K562 (cell line): ENCODE measurements around the gene FJX1. TPM values are rescaled to one million over a fixed set of nuclear protein-coding genes. Genes with fewer than 3 reads are reported as not detected.

Experiments
- ATAC-seq: fragments of 200-7000 bp; cut with Tn5 transposase; 3 replicates; pipeline ENCODE4 v1.9.1; 2020; ENCODE audit warnings: moderate library complexity
- BruUV-seq: library from RNA; stranded (reverse); fragments of 400-500 nt; replicated peaks from 2 replicates; lab custom pipeline; 2021; lab: Mats Ljungman, UMichigan
- CTCF ChIA-PET: fragments of 300-600 bp; formaldehyde crosslinking; extraction: SDS; loops from one replicate; lab custom pipeline; 2021; ENCODE audit warnings: low intra/inter-chr PET ratio; lab: Yijun Ruan, JAX
- POLR2A ChIA-PET: fragments of 300-600, 350-650 bp; sonication (Branson Sonifier 250); formaldehyde crosslinking; extraction: SDS; loops from one replicate; lab custom pipeline; 2021; ENCODE audit warnings: antibody characterized with exemption, inconsistent platforms; lab: Yijun Ruan, JAX
- DNase-seq, 4 experiments: peaks; one replicate each; pipeline versions ENCODE4 v3.0.0 to v3.0.0-alpha.2; 2011 to 2018; ENCODE audit warnings: low spot score in 3 of 4, mixed read lengths in 3 of 4; ENCODE audit errors: extremely low read depth in 1 of 4
- FAIRE-seq: peaks from 2 replicates; lab custom pipeline; 2011; peaks lifted over from hg19 to GRCh38; lab: Jason Lieb, UNC
- H2AFZ ChIP-seq: 2 replicates; pipeline ENCODE4 v1.6.0; 2011; ENCODE audit warnings: low read depth, low read length, control low read depth, inconsistent platforms
- H3K27ac ChIP-seq: fragments of 200-600 bp; 3 replicates; pipeline ENCODE4 v1.8.0; 2011; ENCODE audit warnings: low read depth, mild to moderate bottlenecking, control low read depth, inconsistent platforms, low read length, moderate library complexity, mixed read lengths; ENCODE audit errors: extremely low read depth
- H3K27me3 ChIP-seq, 2 experiments: fragments of 300-600 bp in 1 of 2; 2 replicates in 1 of 2; 3 replicates in 1 of 2; pipeline versions ENCODE4 v1.6.0 to v1.8.0; 2011; ENCODE audit warnings: inconsistent platforms in 2 of 2, low read length in 2 of 2, mild to moderate bottlenecking in 1 of 2, mixed read lengths in 1 of 2, moderate library complexity in 1 of 2; ENCODE audit not compliant: control insufficient read depth in 2 of 2, insufficient read depth in 2 of 2
- H3K36me3 ChIP-seq: fragments of 300-600 bp; 3 replicates; pipeline ENCODE4 v1.8.0; 2011; ENCODE audit warnings: mild to moderate bottlenecking, low read length, inconsistent platforms; ENCODE audit not compliant: control insufficient read depth, insufficient read depth
- H3K4me1 ChIP-seq, 2 experiments: fragments of 200-600 bp in 1 of 2; replicated peaks in 1 of 2; 2 replicates in 1 of 2; 3 replicates in 1 of 2; pipeline versions ENCODE4 v1.5.1 to v1.8.0; 2011; ENCODE audit warnings: inconsistent platforms in 2 of 2, low read length in 2 of 2, mild to moderate bottlenecking in 1 of 2, mixed read lengths in 1 of 2, moderate library complexity in 1 of 2; ENCODE audit not compliant: control insufficient read depth in 2 of 2, insufficient read depth in 2 of 2
- H3K4me2 ChIP-seq: 2 replicates; pipeline ENCODE4 v1.6.1; 2011; ENCODE audit warnings: low read length, control low read depth, inconsistent platforms, mixed read lengths; ENCODE audit not compliant: insufficient read depth
- H3K4me3 ChIP-seq: fragments of 200-600 bp; sonication (generic), shearing (Covaris generic); 2 replicates; pipeline ENCODE4 v1.5.1; 2016; ENCODE audit warnings: control low read depth, inconsistent platforms
- H3K79me2 ChIP-seq: fragments of 200-600 bp; 3 replicates; pipeline ENCODE4 v1.8.0; 2011; ENCODE audit warnings: low read length, inconsistent platforms; ENCODE audit not compliant: control insufficient read depth, insufficient read depth
- H3K9ac ChIP-seq, 2 experiments: 2 replicates each; pipeline versions ENCODE4 v1.6.0 to v1.6.1; 2011; ENCODE audit warnings: low read depth in 2 of 2, low read length in 2 of 2, control low read depth in 1 of 2, inconsistent platforms in 1 of 2, mild to moderate bottlenecking in 1 of 2, mixed read lengths in 1 of 2; ENCODE audit not compliant: insufficient read depth in 1 of 2
- H3K9me1 ChIP-seq: one replicate; pipeline ENCODE4 v1.6.0; 2011; ENCODE audit warnings: inconsistent platforms, mild to moderate bottlenecking, low read length, moderate library complexity; ENCODE audit not compliant: control insufficient read depth, insufficient read depth
- H3K9me3 ChIP-seq: replicated peaks from 2 replicates; pipeline ENCODE4 v1.5.1; 2011; ENCODE audit warnings: low read depth, low read length, inconsistent platforms; ENCODE audit not compliant: control insufficient read depth, insufficient read depth
- H4K20me1 ChIP-seq: replicated peaks from 2 replicates; pipeline ENCODE4 v1.6.1; 2011; ENCODE audit warnings: low read length, inconsistent platforms, mixed read lengths; ENCODE audit not compliant: control insufficient read depth, insufficient read depth
- ARID1B ChIP-seq: fragments of 450-650 bp; IDR thresholded peaks from 2 replicates; pipeline ENCODE4 v1.6.1; 2016; ENCODE audit warnings: antibody characterized with exemption, mild to moderate bottlenecking, inconsistent platforms
- BCLAF1 ChIP-seq, 2 experiments: fragments of 450-650 bp in 1 of 2; IDR thresholded peaks; 2 replicates each; pipeline ENCODE4 v1.6.1; 2011 to 2017; ENCODE audit warnings: low read depth in 2 of 2, antibody characterized with exemption in 1 of 2, borderline replicate concordance in 1 of 2, low read length in 1 of 2, mild to moderate bottlenecking in 1 of 2, mixed read lengths in 1 of 2; ENCODE audit not compliant: control insufficient read depth in 1 of 2
- HDGF ChIP-seq: fragments of 450-650 bp; IDR thresholded peaks from 2 replicates; pipeline ENCODE4 v1.6.1; 2016
- MAX ChIP-seq: sonication (generic); formaldehyde crosslinking; IDR thresholded peaks from 2 replicates; pipeline ENCODE4 v1.9.0; 2022; ENCODE audit warnings: mild to moderate bottlenecking, missing genetic modification reagents
- MEF2A ChIP-seq: IDR thresholded peaks from 2 replicates; pipeline ENCODE4 v1.6.1; 2011; ENCODE audit warnings: low read depth, mild to moderate bottlenecking, low read length, moderate library complexity; ENCODE audit not compliant: control insufficient read depth
- NFYB ChIP-seq: IDR thresholded peaks from 2 replicates; pipeline ENCODE4 v1.6.1; 2011; ENCODE audit warnings: mild to moderate bottlenecking, moderate library complexity; ENCODE audit not compliant: insufficient read length; ENCODE audit errors: extremely low read depth
- RBBP5 ChIP-seq: fragments of 200-600 bp; sonication (generic); IDR thresholded peaks from 2 replicates; pipeline ENCODE4 v1.6.1; 2012; ENCODE audit warnings: borderline replicate concordance, mild to moderate bottlenecking, low read length, control low read depth, inconsistent platforms; ENCODE audit not compliant: insufficient read depth, poor library complexity, severe bottlenecking
- SAP30 ChIP-seq: fragments of 200-600 bp; sonication (generic); IDR thresholded peaks from 2 replicates; pipeline ENCODE4 v1.6.1; 2012; ENCODE audit warnings: borderline replicate concordance, low read depth, mild to moderate bottlenecking, moderate library complexity, low read length, control low read depth, inconsistent platforms; ENCODE audit not compliant: insufficient read depth, poor library complexity, severe bottlenecking
- SP1 ChIP-seq: sonication (generic); formaldehyde crosslinking; IDR thresholded peaks from 2 replicates; pipeline ENCODE4 v1.8.1; 2022; ENCODE audit warnings: mild to moderate bottlenecking, missing genetic modification reagents
- TBP ChIP-seq: optimal IDR thresholded peaks from 2 replicates; pipeline ENCODE3; 2011; ENCODE audit warnings: low read depth, low read length, improper control_type of control experiment
- TCFL5 ChIP-seq: fragments of 250-450 bp; sonication (Bioruptor Pico); conservative IDR thresholded peaks from 2 replicates; pipeline ENCODE4 v1.6.1; 2021; ENCODE audit warnings: mild to moderate bottlenecking, moderate library complexity, matching md5 sums
- ZBTB49 ChIP-seq: sonication (generic); formaldehyde crosslinking; IDR thresholded peaks from 2 replicates; pipeline ENCODE4 v1.8.0; 2022; ENCODE audit warnings: missing genetic modification reagents, mild to moderate bottlenecking, borderline replicate concordance
- ZBTB7A ChIP-seq: IDR thresholded peaks from 2 replicates; pipeline ENCODE4 v1.6.1; 2011; ENCODE audit warnings: low read depth, mild to moderate bottlenecking, low read length, moderate library complexity, borderline replicate concordance; ENCODE audit not compliant: control insufficient read depth
- ZNF41 ChIP-seq: fragments of 250-450 bp; sonication (Bioruptor Pico); conservative IDR thresholded peaks from 2 replicates; pipeline ENCODE4 v1.4.0; 2020; ENCODE audit warnings: mild to moderate bottlenecking
- ZNF445 ChIP-seq: fragments of 250-450 bp; sonication (Bioruptor Pico); IDR thresholded peaks from 2 replicates; pipeline ENCODE4 v1.4.0; 2020; ENCODE audit warnings: low read depth, mild to moderate bottlenecking, moderate library complexity
- WGBS: fragments of 100-300 bp; shearing (Covaris generic); methylation state at CpG from one replicate; pipeline ENCODE4 v1.1.6; 2016; ENCODE audit warnings: low coverage, mixed read lengths; ENCODE audit not compliant: insufficient coverage; ENCODE audit errors: missing lambda C conversion rate; 5-methylcytosine and 5-hydroxymethylcytosine counted together
- in situ Hi-C: fragments of 300-500 bp; cut with MboI; formaldehyde crosslinking; loops from 4 replicates; pipeline ENCODE4 v1.15.0; 2018; ENCODE audit warnings: inconsistent platforms, mixed read lengths
- intact Hi-C: fragments of 100-400 bp; cut with micrococcal nuclease; formaldehyde crosslinking; loops from 2 replicates; pipeline ENCODE4 v1.14.2; 2022
- polyA plus RNA-seq, 8 experiments: library from polyadenylated mRNA; depleted of rRNA in 4 of 8; stranded (reverse) in 5 of 8; unstranded in 3 of 8; fragments of >200 nt; fragmentation: Nextera tagmentation in 2 of 8; fragmentation: Illumina TruSeq in 1 of 8; extraction: Ambion mirVana in 2 of 8; extraction: Trizol in 1 of 8; gene quantifications; 2 replicates each; pipeline versions ENCODE4 v1.2.1 to v1.2.3, GENCODE V29; 2011 to 2014; ENCODE audit warnings: inconsistent platforms in 1 of 8, missing spikeins in 1 of 8
- total RNA-seq, 7 experiments: library from RNA; depleted of rRNA in 6 of 7; stranded (reverse); fragments of >200 nt in 6 of 7; fragmentation: Illumina TruSeq in 2 of 7; extraction: Trizol in 2 of 7; gene quantifications; 2 replicates each; pipeline versions ENCODE4 v1.2.1 to v1.2.3, GENCODE V29; 2011 to 2021; ENCODE audit warnings: low replicate concordance in 1 of 7

FJX1 gene
- total and polyA plus RNA-seq, 9 of the 15 experiments (the other 6 are each of a cell fraction or from before 2014, with no cell fraction given), result 0.10 to 2.7 (median 0.72) TPM

DNA sequence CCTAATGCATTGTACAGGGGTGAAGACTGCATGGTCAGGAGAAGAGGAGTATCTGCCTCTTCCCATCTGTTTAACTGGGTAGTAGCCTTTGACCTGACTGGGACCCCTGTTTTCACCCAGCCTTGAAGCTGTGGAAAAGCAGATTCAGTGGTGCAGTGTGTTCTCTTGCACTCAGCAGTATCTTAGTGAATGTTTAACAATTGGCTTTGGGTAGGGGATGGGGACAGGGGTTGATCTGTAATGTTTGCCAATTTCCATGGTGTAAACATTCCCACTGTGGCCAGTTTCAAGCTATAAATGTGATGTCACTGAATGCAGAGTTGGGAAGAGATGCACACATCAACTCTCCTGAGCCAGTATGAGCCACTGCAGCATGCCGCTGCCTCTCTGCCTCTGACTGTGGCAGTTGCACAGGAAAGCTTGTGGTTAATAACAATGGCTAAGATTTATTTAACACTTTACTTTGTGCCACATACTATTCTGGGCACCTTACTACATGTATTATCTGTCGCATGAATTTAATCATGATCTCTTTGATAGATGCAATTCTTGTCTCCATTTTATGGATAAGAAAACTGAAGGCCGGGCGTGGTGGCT, 15.7 kb downstream of the FJX1 start (continued):
- TF ChIP-seq RBBP5 (no peak), SP1 (CRISPR knock-in tag) (no peak), NFYB (no peak), MAX (CRISPR knock-in tag) (no peak), ZBTB7A (no peak), HDGF (no peak), ZNF41 (CRISPR knock-in tag) (no peak), SAP30 (no peak)

- intact Hi-C loops, result no loop called here
- Histone ChIP-seq H3K9me1 (no peaks in the 10 kb centered on the region), H3K27me3 (peaks cover 31 to 33% of the 10 kb centered on the region in 2 experiments), H3K79me2 (no peaks in the 10 kb centered on the region), H3K4me1 (no peaks in the 10 kb centered on the region)
- 4% methylated on average over 6 of the region's 6 CpGs for WGBS
- TF ChIP-seq ZNF445 (CRISPR knock-in tag), result no peak
- TF ChIP-seq MEF2A, result no peak
- TF ChIP-seq ARID1B, result no peak
- TF ChIP-seq ZBTB49, result no peak
- no peak for TF ChIP-seq TBP
- TF ChIP-seq BCLAF1 (IDR thresholded peaks at IDR 0.05; ENCODE audit: borderline replicate concordance in 1 of 2, control insufficient read depth in 1 of 2, low read depth in 2 of 2, low read length in 1 of 2), result no peak
- TF ChIP-seq TCFL5 (CRISPR knock-in tag), result no peak
- TF ChIP-seq, all 486 proteins: peak for 0
- Histone ChIP-seq H4K20me1 (no peaks in the 10 kb centered on the region), H3K9me3 (no peaks in the 10 kb centered on the region), H3K4me2 (no peak overlapping the region), H3K9ac (no peak overlapping the region), H3K27ac (no peak overlapping the region), H3K36me3 (no peaks in the 10 kb centered on the region), H2AFZ (no peak overlapping the region), H3K4me3 (no peak overlapping the region)
- in situ Hi-C loops, result no loop called here
- BruUV-seq, result no TSS peak
- POLR2A ChIA-PET, result interaction anchor here (0.6 kb wide), 1 partner anchor 1422 kb away, joined by 3 read pairs; no protein-coding TSS in a partner anchor
- FAIRE-seq (no peak), ATAC-seq (no peak), DNase-seq (no peak)
- CTCF ChIA-PET, result no interaction called here
Measured at GRCh38 chr11:35635933-35636332, 17.7 kb downstream of the FJX1 start.
